GOT3 (cell line): ENCODE data around the gene ATP11A.
"Not testable (repeated sequence)": the region's sequence is repeated elsewhere in the genome, so short reads cannot be mapped to it uniquely, and the experiment has no call there.

Experiments used
- DNase-seq: peaks from one replicate; lab custom pipeline; 2025; ENCODE audit warnings: mixed read lengths; lab: John Stamatoyannopoulos, UW

The ATP11A gene

DNA sequence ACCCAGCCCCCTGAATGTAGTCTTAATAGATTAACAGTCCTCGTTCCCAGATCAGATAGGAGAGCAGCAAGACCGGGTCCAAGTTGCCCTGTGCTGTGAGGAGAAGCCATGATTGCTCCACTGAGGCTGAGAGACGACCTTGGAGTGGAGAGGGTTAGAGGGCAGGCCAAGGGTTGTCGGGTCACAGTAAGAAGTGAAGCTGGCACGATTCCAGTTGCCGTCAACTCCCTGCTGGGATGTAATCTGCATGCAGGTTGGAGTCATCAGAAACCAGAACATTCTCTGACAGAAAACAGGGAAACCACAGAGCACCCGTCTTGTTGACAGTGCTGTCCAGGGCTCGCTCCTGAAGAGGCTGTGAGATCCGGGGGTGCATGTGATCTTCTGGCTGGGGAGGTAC is 19.0 kb upstream of the ATP11A start:
- no peak for DNase-seq

DNA sequence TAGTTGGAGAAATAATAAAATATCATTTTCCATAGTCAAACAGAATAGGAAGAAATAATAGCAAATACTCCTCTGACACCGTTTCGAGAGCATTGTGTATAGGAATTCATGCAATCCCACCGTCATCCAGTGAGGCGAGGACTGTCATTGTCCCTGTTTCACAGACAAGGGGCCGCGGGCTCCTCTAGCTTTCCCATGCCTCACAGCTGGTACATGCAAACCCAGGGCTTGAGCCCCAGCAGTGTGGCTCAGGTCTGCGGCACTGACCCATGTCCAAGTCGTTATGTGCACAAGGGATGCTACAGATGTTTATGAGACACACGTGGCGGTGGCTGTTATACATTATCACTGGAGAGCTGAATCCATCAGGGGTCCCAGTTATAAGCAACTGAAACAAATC is 18.5 kb upstream of the ATP11A start:
- DNase-seq, result no peak

DNA sequence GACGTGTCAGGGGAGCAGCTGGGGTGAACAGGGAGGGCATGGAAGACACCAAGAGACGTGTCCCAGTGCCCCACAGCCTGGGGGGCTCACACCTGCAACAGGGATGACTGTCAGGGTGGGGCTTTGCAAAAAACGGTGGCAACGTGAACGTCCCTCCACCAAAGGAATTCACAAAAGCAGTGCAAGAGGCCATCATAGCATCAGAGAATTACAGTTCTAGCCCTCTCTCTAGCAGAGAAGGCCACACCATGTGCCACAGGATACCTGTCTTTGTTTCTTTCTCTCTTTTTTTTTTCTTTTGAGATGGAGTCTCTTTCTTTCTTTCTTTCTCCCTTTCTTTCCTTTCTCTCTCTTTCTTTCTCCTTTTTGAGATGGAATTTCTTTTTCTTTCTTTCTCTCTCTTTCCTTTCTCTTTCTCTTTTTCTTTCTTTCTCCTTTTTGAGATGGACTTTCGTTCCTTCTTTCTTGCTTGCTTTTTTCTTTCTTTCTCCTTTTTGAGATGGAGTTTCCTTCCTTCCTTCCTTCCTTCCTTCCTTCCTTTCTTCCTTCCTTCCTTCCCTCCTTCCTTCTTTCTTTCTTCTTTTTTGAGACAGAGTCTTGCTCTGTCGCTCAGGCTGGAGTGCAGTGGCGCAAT is 17.1 kb upstream of the ATP11A start:
- no peak for DNase-seq

DNA sequence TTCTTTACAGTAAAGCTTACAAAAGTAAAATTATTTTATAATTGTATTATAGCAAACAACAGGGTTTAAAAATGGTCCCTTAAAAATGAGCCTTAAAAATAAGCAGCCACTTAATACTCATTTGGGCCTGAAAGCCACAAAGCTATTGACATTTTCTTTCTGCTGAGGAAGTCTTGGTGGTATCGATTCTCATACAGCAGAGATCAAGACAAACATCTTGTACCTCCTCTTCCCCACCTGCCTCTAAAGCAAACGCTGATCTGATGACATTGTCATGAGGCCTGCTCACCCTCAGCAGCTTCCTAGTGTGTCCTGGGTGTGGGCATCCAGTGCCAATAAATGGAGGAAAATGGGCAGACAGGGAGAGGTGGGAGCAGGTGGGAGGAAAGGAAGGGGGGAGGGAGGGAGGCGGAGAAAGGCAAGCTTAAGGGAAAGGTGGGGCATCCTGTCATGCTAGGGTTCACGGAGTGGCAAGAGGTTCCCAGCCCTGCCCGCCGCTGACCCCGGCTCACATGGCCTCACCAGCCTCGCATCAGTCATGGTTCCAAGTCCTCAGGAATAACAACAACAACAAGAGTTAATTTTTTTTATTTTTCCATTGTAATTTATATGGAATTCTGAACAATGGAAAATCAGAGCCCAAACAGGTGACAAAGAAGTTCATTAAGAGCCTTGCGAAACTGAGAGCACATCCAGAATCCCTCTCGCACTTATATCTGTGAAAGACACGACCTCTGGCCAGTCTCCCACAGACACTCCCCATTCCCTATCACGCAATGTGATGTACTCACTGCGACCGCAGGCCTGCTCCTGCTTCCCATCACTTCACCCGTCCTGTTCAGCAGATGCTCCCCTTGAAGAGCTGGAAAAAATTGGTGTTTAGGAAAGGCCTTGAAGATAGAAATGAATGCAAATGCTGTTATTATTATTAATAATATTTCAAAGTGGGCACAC is 15.1 kb upstream of the ATP11A start:
- no peak for DNase-seq

DNA sequence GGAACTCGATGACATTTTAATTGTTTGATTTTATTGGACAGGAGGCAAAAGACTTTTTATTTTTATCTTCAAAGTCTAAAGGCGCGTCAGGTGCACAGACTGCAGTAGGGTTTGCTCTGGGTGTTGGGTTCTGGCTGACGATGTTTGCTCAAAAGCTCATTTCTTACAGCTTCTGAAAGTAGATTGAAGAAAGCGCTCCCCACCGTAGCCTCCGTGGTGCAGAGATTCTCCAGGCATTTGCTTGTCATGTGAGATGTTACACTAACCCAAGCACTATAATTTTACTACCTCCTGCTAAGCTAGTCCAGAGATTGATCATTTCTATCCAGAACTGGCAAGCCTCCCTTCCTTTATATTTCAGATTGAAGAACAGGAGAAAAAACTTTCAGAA is 14.5 kb upstream of the ATP11A start:
- no peak for DNase-seq

DNA sequence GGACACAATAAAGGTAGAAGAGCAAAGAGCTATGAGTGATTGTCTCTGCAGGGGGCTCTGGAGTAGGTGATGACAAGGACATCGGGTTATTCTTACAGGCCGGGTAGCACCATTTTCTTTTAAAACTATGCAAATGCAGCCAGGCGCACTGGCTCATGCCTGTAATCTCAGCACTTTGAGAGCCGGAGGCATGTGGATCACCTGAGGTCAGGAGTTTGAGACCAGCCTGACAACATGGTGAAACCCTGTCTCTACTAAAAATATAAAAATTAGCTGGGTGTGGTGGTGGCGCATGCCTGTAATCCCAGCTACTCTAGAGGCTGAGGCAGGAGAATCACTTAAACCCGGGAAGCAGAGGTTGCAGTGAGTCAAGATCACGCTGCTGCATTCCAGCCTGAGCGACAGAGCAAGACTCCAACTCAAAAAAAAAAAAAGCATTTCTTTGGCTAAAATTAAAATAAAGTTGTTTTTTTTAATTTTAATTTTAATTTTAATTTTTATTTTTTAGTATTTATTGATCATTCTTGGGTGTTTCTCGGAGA is 12.3 kb upstream of the ATP11A start:
- DNase-seq, result not testable (repeated sequence)

DNA sequence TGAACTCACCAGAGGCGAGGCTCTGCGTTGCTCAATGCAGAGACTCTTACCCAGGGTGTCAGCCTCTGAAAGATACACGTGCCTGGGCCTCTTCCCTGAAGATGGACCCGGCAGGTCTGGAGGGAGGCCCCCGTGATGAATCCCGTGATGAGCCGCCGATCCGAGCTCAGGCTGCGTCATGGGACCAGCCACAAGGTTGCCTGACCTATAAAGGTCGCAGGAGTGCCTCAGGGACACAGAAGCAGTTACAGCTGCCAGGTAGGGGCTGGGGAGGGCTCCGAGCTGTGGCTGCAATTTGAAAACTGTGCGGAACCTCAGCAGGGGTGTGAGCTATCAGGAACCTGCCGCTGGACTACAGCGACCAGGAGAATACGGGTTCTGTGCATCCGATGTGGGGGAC is 10.5 kb upstream of the ATP11A start:
- DNase-seq, result no peak

DNA sequence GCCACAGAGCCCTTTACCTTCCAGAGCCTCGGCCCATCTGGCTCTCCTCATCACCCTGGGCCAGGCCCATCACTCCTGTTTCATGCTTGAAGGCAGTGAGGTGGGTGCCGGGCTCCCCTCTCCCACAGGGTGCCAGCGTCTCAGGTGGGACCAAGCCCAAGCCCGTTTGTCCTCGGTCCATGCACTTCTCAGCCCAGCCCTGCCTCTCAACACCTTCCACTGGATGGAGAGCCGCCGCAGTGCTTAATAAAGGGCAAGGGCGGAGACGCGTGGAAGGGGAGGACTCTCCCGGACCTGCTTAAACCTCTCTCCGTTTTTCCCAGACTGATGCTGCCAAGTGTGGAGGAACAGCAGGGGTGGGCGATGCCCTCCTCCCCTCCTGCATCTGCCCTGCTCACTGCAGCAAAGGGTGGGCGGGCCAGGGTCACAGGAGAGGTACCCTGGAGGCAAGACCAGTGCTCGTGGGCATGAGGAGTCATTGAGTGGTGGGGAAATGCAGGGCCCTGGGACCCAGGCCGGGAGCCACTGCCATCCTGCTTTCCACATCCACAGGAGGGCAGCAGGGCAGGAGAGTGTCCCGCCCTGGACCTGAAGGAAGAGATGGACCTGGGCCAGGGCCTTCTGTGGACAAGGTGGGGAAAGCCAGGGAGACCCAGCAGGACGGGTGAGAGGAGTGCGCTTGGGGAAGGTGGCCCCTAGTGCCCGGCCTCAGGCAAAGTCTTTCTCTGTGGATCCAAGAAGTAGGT is 9.7 kb upstream of the ATP11A start:
- DNase-seq, result no peak

DNA sequence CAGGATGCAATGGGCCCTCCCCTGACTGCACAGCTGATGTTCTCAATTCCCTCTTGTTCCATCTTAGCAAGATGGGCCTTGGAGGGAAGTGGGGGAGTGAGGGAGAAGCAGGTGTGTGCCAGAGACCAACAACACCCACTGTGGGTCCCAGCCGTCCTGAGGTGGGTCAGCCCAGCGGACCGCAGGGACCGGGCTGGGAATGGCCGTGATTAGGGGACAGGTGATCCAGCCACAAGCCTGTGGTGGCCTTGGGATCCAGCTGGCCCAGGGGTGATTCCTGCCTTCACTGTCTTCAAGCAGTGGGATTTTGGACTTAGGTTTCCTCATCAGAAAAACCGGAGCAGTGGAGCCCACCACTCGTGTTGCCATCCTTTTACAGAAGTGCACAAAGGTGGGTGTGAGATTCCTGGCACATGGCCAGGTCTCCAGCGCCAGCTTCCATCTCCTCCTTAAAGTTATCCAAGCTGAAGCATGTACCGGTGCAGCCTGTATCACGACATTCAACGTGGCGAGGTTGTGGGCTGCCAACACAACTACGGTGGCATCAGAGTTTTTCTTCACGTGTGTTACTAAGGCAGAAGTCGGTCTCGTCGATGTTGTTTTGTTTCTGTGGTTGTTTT is 9.0 kb upstream of the ATP11A start:
- DNase-seq, result no peak

DNA sequence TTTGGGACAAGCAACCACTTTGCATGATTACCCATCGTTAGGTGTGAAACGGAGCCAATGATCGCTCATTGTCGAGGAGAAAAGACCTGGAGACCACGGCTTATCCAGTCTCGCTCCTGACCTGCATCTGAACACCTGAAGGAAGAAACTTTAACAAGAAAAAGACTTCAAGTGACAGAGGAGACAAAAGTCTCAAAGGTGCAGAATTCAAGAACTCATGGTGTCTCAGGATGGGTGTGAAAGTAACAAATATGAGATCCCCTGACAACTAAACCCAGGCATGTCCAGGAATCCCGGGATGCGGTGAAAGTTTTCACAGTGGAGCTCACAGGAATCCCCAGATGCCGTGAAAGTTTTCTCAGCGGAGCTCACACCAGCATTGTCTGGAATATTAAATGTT is 6.3 kb upstream of the ATP11A start:
- no peak for DNase-seq

DNA sequence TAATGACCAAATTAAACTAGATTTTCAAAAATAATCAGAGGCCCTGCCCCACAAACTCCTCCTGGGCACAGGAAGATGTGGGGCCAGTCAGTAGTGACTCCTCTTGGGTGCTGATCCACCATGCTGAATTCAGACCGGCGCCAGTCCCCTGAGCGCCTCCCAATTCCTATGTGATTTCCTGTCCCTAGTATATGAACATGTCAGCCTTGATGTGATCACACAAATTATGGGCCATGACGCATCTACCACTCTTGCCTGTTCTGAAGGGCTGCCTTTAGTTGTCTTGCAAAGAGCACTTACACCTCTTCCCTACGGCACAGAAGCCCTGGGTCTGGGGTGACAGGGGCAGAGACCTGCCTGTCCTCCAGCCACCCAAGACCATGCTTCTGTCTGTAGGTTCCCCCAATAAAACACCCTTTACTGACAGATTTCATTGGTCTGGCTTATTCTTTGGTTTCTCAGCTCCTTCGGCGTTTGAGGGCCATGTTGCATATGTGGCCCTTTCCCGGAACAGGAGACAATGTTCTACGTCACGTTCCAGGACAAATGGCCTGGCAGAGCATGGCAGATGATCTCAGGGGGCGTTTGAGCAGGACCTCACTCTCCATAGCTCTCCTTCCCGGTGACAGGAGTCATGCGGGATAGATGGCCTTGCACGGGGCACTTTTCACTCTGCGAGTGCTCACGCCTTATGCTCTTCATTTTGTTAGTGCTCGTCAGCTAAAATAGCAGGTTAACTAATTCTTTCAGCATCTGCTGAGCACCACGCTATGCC is 5.6 kb upstream of the ATP11A start:
- no peak for DNase-seq

DNA sequence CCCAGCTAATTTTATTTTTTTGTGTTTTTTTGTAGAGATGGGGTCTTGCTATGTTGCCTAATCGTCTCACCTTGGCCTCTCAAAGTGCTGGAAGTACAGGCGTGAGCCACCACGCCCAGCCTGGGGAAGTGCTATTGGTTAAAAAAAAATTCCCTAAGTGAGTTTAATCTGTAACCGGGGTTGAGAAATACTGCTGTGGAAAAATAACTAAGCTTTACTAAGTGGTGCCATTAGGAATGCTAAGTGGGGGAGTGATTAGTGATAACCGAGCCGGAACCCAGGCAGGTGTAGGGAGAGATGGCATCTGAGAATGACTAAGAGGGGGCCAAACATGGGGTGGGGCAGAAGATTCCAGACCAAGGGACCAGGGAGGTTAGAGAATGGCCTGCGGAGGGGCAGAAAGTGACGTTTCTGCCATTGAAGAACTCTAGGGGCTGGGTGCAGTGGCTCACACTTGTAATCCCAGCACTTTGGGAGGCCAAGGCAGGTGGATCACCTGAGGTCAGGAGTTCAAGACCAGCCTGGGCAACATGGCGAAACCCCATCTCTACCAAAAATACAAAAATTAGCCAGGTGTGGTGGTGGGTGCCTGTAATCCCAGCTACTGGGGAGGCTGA is 4.5 kb upstream of the ATP11A start:
- DNase-seq, result not testable (repeated sequence)

DNA sequence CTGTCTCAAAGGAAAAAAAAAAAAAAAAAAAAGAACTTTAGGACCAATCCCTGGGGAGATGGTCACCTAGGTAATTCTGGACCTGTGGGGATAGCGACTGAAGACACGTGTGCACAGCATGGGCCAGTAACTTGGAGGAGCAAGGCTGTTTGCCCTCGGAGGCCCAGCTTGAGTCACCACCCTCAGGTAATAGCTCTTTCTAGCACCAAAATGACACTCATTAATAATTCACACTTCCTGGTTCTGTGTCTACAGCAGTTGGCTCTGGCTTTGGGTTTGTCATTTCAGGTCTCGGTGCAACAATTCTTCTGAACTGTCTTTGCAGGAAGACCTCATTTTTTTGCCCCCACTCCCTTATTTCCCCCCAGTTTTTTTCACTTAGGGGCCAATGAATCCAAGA is 3.9 kb upstream of the ATP11A start:
- no peak for DNase-seq

DNA sequence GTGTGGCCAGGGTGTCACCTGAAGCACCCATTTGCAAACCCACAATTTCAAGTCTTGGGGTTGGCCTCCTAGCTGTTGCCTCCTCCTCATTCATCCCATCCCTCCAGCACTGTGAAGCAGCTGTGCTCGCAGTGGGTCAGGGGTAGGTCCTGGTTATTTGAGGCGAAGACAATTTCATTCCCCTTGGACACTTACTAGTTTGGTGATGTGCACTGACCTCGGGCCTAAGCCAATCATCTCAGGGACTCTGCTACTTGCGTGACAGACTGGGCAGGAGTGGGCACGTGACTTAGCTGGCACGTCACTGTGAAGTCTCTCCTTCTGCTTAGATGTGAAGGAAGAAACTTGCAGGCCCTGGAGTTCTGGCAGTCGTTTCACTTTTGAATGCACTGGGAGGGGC is 3.5 kb upstream of the ATP11A start:
- no peak for DNase-seq

DNA sequence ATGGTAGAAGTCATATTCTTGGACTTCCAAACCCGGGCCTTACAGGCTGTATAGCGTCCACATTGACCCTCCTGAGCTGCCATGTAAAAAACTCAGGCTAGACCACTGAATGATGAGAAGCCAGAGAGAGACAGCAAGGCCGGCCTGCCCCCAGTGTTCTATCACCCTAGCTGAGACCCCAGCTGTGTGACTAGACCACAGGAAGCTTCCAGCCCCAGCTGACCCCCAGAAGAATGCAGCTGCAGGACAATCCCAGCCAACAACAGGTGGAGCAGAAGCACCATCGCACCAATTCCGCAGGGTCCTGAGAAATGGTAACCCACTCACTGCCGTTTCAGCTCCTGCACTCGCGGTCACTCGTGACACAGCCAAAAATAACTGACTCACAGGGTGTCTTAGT is 2.9 kb upstream of the ATP11A start:
- no peak for DNase-seq

DNA sequence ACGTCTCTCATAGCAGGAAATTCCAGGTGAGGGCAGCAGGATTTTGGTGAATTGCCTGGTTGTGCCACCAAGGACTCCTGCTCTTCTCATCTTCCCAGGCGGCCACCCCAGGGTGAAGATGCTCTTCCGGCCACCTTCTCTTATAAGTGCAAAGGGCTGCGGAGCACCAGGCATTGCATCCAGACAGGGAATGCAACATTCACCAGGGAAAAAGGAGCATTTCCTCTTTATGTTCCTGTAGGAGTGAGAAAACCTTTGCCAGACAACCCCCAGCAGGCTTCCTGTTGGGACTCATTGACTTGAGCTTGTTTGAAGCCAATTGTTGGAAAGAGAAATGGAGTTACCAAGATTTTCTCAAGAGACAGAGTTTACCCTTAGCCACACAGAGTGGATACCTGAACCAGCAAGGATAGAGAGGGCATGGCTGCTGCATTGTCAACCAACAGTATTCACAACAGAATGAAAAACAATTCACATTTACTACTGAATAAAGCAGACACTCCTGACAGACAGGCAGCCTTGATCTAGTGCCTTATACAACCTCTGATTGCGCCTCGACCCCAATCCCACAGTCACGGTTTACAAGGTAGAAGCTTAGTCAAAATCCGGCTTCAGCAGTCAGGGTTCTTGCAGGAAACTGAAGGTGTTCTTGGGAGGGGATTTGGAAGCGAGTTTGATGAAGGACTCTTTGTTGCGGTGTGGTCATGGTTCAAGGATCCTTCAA is 1.8 kb upstream of the ATP11A start:
- no peak for DNase-seq

DNA sequence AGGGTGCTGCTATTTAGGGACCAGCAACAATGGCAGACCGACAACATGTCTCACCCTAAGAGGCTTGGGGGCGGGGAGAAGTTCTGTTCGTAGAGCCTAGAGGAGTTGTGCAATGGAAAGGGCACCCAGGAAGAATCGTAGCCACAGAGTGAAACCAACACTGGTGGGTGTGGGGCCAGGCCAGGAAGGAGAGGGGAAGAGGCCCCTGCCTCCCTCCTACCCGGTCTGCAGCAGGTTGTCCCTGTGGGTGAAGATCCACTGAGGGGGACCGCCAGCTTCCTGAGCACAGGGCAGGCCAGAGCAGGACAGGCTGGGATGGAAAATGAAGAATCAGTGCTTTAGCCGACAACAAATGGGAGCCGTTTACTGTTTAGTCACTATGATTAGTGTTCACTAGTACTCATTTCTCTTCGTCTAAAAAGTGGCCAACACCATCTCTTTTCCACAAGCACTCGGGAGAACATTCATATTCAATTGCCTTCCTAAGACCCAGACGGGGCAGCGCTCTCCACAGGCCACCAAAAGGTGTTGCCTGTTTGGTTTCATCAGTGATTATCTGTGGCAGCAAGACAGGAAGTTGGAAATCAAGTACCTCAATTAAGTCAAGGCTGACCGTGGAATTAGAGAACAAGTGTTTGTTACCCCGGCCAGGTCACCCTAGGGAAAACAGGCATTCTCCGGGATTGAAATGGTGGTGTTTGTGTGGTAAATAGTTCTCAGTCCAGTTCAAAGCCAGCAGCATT is 1.1 kb upstream of the ATP11A start:
- no peak for DNase-seq

DNA sequence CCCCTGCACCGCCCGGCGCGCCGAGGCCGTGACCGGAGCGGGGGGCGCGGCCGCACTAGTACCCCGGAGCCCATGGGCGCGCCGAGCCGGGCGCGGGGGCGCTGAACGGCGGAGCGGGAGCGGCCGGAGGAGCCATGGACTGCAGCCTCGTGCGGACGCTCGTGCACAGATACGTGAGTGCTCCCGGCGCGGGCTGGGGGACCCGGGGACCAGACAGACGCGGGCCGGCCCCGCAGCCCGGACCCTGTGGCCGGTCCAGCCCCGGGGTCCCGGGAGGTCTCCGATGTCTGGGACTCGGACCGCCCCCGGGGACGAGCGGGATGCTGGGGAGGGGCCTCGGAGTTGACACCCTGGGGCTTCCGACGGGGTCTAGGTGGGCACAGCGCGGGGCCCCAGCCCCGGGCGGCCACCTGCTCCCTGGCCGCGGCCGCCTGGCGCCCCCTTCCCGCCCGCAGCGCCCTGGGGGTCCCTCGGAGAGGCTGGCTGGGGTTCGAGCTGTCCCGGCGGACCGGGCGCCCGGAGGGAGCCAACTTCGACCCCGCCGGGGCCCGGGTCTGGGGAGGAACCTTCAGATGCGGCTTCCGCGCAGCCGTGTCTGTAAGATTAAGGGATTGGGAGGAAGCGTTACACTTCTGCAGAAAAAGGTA is 568 bp downstream of the ATP11A start:
- no peak for DNase-seq

DNA sequence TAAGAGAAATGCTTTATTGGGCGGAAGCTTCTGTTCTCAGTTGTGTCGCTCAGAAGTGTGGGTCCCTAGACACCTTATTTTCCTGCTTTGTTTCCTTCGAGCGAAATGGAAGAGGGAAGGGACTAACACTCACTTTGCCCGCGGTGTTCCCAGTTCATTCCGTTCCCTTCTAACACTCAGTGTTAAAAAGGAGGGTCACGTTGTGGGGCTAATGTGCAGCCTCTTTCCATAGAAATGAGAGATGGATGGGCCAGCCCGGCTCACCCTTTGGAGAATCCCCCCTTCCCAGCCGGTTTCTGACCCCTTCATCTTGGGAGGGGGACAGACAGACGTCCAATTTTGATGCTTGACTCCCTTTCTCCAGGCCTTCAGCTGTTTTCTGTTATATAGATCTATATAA is 2.3 kb downstream of the ATP11A start:
- DNase-seq, result no peak
